Activated CD8-positive, alpha-beta memory T cell treated with anti-CD3 and anti-CD28 coated beads, Interleukin-2, amount 50 U/mL, for 48 hours (primary cell): Measurements from ENCODE around the gene SAMD8.
A peak's percentile ranks its signal among the peaks of the same experiment; 100 is the strongest.
"Not testable (repeated sequence)": the region's sequence is repeated elsewhere in the genome, so short reads cannot be mapped to it uniquely, and the experiment has no call there.

Source experiments
- DNase-seq: peaks from one replicate; pipeline ENCODE4 v3.0.0-alpha.2; 2020

SAMD8 gene

DNA sequence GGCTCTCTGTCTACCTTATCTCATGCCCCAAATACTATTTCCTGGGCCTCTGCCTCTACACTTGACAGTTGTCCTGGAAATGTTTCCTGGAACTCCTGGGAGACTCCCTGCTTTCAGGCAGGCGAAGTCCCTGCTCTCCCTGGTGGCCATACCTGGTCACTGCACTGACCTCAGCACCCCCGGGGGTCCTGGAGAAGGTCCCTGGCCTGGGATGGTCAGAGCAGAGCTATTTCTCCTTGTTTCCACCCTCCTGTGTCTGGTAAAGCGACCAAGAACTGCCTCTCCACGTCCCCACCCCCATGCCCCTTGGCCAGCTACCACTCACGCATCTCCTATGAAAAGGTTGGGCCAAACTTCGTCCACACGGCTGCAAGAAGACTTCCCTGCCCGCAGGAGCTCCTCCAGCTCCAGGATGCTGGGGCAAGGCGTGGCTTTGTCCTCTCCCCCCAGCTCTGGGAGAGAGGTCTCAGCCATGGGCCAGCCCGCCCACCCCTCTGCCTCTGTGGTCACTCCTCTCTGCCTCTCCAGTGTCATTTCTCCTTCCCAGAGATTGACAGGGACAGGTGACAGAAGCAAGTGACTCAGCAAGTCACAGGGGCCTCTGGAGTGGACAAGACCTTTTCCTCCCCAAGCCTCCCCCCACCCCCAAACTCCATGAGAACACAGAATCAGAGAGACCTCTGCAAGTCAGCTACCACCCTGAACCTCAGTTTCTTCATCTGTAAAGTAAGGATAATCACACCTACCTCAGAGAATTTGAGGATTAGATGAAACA is 2.6 kb upstream of the SAMD8 start:
- DNase-seq: no peak

GRCh38 chr10:75109459-75109778 is 2.0 kb upstream of the SAMD8 start:
- DNase-seq: no peak

- DNase-seq: no peak
Measured at GRCh38 chr10:75110006-75110632, 1.3 kb upstream of the SAMD8 start.

DNA sequence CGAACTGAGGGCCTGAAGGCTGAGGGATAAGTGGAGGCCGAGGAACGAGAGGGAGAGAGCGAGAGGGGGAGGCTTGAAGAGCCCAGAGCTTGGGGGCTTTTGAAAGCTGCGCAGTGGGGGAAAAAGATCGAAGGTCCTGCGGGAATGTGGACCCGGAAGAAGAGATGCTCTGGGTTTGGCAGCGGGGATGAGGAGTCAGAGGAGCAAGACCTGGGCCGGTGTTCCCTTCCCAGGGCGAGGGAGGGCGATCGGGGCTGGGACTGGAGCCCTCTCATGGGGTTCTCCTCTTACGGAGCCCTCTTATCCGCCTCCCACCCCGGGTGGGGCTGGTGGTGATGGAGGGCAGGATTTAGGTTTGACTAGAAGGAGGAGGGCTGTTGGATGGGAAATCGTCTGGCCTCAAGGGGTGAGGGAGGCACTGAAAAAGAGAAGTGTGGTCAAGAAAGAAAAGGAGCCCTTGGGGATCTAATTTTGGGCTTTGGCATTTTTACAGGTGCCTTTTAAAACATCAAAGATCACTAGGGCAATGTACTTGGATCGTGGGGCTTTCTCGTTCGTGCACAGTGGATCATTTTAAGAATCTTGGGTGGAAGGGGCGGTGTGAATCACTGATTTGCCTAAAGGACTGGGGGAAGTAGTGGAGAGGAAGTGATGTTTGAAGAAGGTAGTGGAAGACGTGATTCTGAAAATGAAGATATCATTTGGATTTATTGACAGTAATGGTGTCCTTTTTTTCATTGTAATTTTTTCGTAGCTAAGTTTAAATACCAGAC is 637 bp downstream of the SAMD8 start:
- peak; percentile 73 for DNase-seq

GRCh38 chr10:75115137-75115536 is 3.7 kb downstream of the SAMD8 start:
- no peak for DNase-seq

GRCh38 chr10:75116941-75117775 is 5.7 kb downstream of the SAMD8 start:
- DNase-seq: not testable (repeated sequence)

- DNase-seq: no peak
Measured at GRCh38 chr10:75117995-75118394, 6.5 kb downstream of the SAMD8 start.

DNA sequence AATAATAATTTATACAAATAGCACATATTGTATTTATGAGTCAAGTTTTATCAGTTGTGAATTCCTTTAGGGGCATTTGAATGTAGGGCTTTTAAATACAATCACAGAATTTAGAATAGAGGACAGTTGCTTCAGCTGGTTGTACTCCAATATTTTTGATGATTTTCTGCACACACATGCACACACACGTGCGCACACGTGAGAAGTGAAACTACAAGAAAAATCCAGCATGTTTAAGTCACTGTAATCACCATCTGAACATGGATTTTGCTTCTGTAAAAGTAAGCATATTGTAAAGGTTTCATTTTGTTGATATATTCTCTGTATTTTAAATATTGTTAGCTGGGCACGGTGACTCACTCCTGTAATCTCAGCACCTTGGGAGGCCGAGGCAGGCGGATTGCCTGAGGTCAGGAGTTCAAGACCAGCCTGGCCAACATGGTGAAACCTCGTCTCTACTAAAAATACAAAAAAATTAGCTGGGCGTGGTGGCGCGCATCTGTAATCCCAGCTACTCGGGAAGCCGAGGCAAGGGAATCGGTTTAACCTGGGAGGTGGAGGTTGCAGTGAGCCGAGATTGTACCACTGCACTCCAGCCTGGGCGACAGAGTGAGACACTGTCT is 8.1 kb downstream of the SAMD8 start:
- DNase-seq: not testable (repeated sequence)

- DNase-seq: no peak
Measured at GRCh38 chr10:75121322-75121721, 9.9 kb downstream of the SAMD8 start.

- DNase-seq: no peak
Measured at GRCh38 chr10:75122505-75122904, 11.0 kb downstream of the SAMD8 start.

DNA sequence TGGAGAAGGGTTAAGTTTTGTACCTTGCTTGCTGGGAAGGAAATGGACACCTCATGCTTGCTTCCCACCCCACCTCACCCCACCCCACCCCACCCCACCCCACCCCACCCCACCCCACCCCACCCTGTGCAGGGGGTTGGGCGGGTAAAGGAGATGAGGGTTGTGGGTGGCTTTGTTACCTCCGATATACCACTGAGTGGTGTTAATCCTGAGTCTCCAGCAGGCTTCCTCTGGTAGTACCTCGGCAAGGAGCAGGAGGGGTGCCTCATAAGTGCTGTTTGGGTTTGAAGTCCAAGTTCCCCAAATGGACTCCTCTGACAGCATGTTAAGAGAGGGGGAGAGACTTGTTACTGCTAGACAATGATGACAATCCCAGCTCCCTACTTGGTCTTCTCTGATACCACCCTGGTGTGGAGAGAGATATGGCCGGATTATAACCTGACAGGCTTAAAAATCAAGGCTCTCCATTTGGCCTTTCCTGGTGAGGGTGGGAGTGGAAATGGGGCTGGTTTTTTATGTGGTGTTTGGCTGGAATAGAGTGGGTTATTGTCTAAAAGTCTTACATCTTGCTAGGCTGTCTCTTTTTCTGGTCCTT is 11.7 kb downstream of the SAMD8 start:
- no peak for DNase-seq

- no peak for DNase-seq
Measured at GRCh38 chr10:75126277-75126676, 14.8 kb downstream of the SAMD8 start.

DNA sequence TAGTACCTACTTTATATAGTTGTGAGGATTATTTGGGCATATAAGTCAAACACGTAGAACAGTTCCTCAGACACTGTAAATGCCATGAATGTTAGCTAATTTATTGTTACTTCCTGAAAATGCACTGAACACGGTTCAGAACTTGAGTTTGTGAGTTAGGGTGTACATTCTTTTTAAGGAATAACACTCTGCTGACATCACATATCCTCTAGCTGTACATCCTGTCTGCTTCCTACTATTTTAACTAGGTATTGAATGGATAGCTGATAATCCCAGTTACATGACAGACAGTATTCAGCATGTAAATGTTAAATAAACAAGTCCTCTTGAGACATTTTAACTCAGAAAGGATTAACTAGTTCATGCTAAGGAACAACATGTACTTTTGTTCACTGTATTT is 16.0 kb downstream of the SAMD8 start:
- no peak for DNase-seq

GRCh38 chr10:75128985-75129384 is 17.5 kb downstream of the SAMD8 start:
- not testable (repeated sequence) for DNase-seq

DNA sequence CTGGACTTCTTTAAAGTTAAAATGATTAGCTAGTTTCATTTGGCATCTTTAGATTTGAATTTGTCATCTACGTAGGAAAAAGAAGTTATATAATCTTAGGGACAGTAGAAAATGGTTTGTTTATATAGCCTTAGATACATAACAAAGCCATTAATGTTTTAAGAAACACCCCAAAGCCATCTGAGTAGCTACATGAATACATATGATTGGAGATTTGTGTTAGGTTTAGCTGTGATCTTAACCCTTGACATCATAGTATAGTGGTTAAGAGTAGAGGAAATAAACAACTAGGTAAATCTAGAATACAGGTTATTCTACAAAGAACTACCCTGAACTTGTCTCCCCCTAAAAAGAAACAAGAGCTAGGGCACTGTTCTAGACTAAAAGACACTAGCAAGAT is 18.1 kb downstream of the SAMD8 start:
- DNase-seq: no peak

DNA sequence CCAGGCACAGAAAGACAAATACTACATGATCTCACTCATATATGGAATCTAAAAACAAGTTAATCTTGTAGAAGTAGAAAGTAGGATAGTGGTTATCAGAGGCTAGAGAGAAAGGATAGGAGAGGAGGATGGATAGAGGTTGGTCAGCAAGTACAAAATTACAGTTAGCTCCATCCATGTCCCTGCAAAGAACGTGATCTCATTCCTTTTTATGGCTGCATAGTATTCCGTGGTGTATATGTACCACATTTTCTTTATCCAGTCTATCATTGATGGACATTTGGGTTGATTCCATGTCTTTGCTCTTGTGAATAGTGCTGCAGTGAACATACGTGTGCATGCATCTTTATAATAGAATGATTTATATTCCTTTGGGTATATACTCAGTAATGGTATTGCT is 22.2 kb downstream of the SAMD8 start:
- DNase-seq: not testable (repeated sequence)

GRCh38 chr10:75136346-75136745 is 24.9 kb downstream of the SAMD8 start:
- DNase-seq: no peak

GRCh38 chr10:75137533-75138438 is 26.3 kb downstream of the SAMD8 start:
- DNase-seq: no peak

DNA sequence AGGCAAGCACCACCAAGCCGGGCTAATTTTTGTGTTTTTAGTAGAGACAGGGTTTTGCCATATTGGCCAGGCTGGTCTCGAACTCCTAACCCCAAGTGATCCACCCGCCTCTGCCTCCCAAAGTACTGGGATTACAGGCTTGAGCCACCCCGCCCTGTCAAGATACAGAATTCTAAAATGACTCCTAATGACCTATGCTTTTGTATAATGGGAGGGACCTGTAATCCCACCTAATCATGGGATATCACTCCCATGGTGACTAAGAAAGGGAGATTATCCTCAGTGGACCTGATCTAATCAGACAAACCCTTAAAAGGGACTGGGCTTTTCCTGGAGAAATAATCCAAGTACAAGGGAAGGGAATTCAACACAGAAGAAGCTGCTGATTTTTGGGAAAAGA is 28.8 kb downstream of the SAMD8 start:
- no peak for DNase-seq

DNA sequence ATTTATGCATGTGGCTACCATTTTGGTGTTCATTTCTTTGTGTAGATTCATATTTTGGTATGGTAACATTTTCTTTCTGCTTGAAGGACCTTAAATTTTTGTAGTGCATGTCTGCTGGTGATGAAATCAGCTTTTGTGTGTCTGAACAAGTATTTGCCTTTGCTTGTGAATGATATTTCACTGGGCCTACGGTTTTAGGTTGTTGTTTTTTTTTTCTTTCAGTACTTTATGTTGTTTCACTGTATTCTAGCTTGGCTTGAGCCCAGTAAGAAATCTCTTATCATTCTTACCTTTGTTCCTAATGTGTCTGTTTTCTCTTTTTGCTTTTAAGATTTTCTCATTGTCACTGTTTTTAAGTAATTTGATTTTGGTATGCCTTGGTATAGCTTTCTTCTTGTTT is 31.9 kb downstream of the SAMD8 start:
- no peak for DNase-seq

- no peak for DNase-seq
Measured at GRCh38 chr10:75145590-75145989, 34.1 kb downstream of the SAMD8 start.
